ENCODE results near the gene DDT. TPM values are rescaled to one million over a fixed set of nuclear protein-coding genes. Genes with fewer than 3 reads are reported as not detected.

DDT gene
- total and polyA plus RNA-seq, 2 donors (not counting 3 experiments of a cell fraction or from before 2014, with no cell fraction given) = 106 to 205 TPM

GRCh38 chr22:23970816-23971486, 3.3 kb downstream of the DDT start:
- intact Hi-C loops (cut with micrococcal nuclease) (no loop called here), dilution Hi-C loops (cut with MboI; ENCODE audit: extremely low pct_ligation_motif_present, low sequenced_read_pairs) (no loop called here)
- FAIRE-seq (no peak), DNase-seq (ENCODE audit: low read depth, low spot score) (no peak)
- Histone ChIP-seq H3K79me2 (ENCODE audit: control insufficient read depth, insufficient read depth, low read length) (peaks cover 13% of the 10 kb centered on the region), H4K20me1 (replicated peaks; ENCODE audit: control insufficient read depth, extremely low read depth, insufficient read depth, low read length) (no peaks in the 10 kb centered on the region), H3K4me3 (replicated peaks in 1 of 3; ENCODE audit: insufficient read depth in 1 of 3, low read depth in 1 of 3, low read length in 3 of 3) (no peak overlapping the region), H3K9ac (replicated peaks; ENCODE audit: extremely low read depth, insufficient read depth, low read length) (no peak overlapping the region), H3K4me1 (ENCODE audit: control insufficient read depth, extremely low read depth, insufficient read depth, low read length) (no peaks in the 10 kb centered on the region), H3K9me1 (replicated peaks; ENCODE audit: control insufficient read depth, extremely low read depth, insufficient read depth, low read length) (no peaks in the 10 kb centered on the region), H2AFZ (ENCODE audit: low read depth, low read length) (no peak overlapping the region), H3K9me3 (replicated peaks; ENCODE audit: control insufficient read depth, insufficient read depth, low read length) (no peaks in the 10 kb centered on the region), H3K36me3 (ENCODE audit: control insufficient read depth in 2 of 2, extremely low read depth in 1 of 2, insufficient read depth in 2 of 2, low read length in 2 of 2) (peaks cover 2 to 16% of the 10 kb centered on the region in 2 experiments), H3K27me3 (ENCODE audit: control insufficient read depth in 2 of 2, insufficient read depth in 2 of 2, low read length in 2 of 2) (no peaks in the 10 kb centered on the region), H3K27ac (ENCODE audit: insufficient read depth, low read depth, low read length) (no peak overlapping the region), H3K4me2 (ENCODE audit: insufficient read depth, low read length) (no peak overlapping the region)
- TF ChIP-seq CTCF (IDR thresholded peaks at IDR 0.05; ENCODE audit: extremely low read depth in 1 of 2, insufficient read depth in 1 of 2, low read depth in 1 of 2, low read length in 2 of 2) (no peak), JUN (IDR thresholded peaks at IDR 0.05; ENCODE audit: borderline replicate concordance, insufficient read depth, insufficient read length, low read depth) (no peak), POLR2AphosphoS5 (IDR thresholded peaks at IDR 0.05; ENCODE audit: insufficient read depth, low read depth, low read length) (no peak)
- ChIA-PET CTCF (interaction anchor here (0.6 to 1.2 kb wide), 2 partner anchors 41 to 44 kb away, joined by 3 to 4 read pairs; no protein-coding TSS in a partner anchor), POLR2A (no interaction called here)
- no TSS peak for BruUV-seq (replicated peaks)

- intact Hi-C loops (cut with micrococcal nuclease) (no loop called here), dilution Hi-C loops (cut with MboI; ENCODE audit: extremely low pct_ligation_motif_present, low sequenced_read_pairs) (no loop called here)
- Histone ChIP-seq H3K9me3 (replicated peaks; ENCODE audit: control insufficient read depth, insufficient read depth, low read length) (no peaks in the 10 kb centered on the region), H3K79me2 (ENCODE audit: control insufficient read depth, insufficient read depth, low read length) (peaks cover 13% of the 10 kb centered on the region), H3K4me1 (ENCODE audit: control insufficient read depth, extremely low read depth, insufficient read depth, low read length) (no peaks in the 10 kb centered on the region), H3K27me3 (ENCODE audit: control insufficient read depth in 2 of 2, insufficient read depth in 2 of 2, low read length in 2 of 2) (no peaks in the 10 kb centered on the region), H3K4me2 (ENCODE audit: insufficient read depth, low read length) (no peak overlapping the region), H3K36me3 (ENCODE audit: control insufficient read depth in 2 of 2, extremely low read depth in 1 of 2, insufficient read depth in 2 of 2, low read length in 2 of 2) (peaks cover 2 to 16% of the 10 kb centered on the region in 2 experiments), H2AFZ (ENCODE audit: low read depth, low read length) (no peak overlapping the region), H3K27ac (ENCODE audit: insufficient read depth, low read depth, low read length) (no peak overlapping the region), H3K4me3 (replicated peaks in 1 of 3; ENCODE audit: insufficient read depth in 1 of 3, low read depth in 1 of 3, low read length in 3 of 3) (no peak overlapping the region), H3K9ac (replicated peaks; ENCODE audit: extremely low read depth, insufficient read depth, low read length) (no peak overlapping the region), H3K9me1 (replicated peaks; ENCODE audit: control insufficient read depth, extremely low read depth, insufficient read depth, low read length) (no peaks in the 10 kb centered on the region), H4K20me1 (replicated peaks; ENCODE audit: control insufficient read depth, extremely low read depth, insufficient read depth, low read length) (no peaks in the 10 kb centered on the region)
- ChIA-PET POLR2A (no interaction called here), CTCF (no interaction called here)
- no peak for FAIRE-seq
- no peak for TF ChIP-seq POLR2A (IDR thresholded peaks at IDR 0.05; ENCODE audit: low read depth, low read length)
- no peak for TF ChIP-seq FOS (IDR thresholded peaks at IDR 0.05; ENCODE audit: borderline replicate concordance, insufficient read depth, low read length)
- TF ChIP-seq MAX (IDR thresholded peaks at IDR 0.05; ENCODE audit: insufficient read depth, insufficient read length) = no peak
- TF ChIP-seq EZH2 (IDR thresholded peaks at IDR 0.05; ENCODE audit: borderline replicate concordance, low read depth, low read length, severe bottlenecking) = no peak
- TF ChIP-seq JUN (IDR thresholded peaks at IDR 0.05; ENCODE audit: borderline replicate concordance, insufficient read depth, insufficient read length, low read depth) = no peak
- TF ChIP-seq CTCF (IDR thresholded peaks at IDR 0.05; ENCODE audit: extremely low read depth in 1 of 2, insufficient read depth in 1 of 2, low read depth in 1 of 2, low read length in 2 of 2) = no peak
- TF ChIP-seq GATA2 (IDR thresholded peaks at IDR 0.05; ENCODE audit: insufficient read depth, insufficient read length, low read depth, low read length) = no peak
- no peak for TF ChIP-seq MYC (IDR thresholded peaks at IDR 0.05; ENCODE audit: low read depth, low read length)
- no peak for TF ChIP-seq POLR2AphosphoS5 (IDR thresholded peaks at IDR 0.05; ENCODE audit: insufficient read depth, low read depth, low read length)
- BruUV-seq (replicated peaks) = no TSS peak
- DNase-seq (ENCODE audit: low read depth, low spot score) = no peak
Observed at GRCh38 chr22:23970201-23970641, 4.0 kb downstream of the DDT start.
